GM19452 (cell line): ENCODE results near the gene NAA30.
"Not testable (repeated sequence)": the region's sequence is repeated elsewhere in the genome, so short reads cannot be mapped to it uniquely, and the experiment has no call there.

Experiments
- ATAC-seq: cut with Tn5 transposase; IDR thresholded peaks from one replicate; pipeline ENCODE4 v1.9.1; 2021; ENCODE audit not compliant: unreplicated experiment

NAA30 gene

GRCh38 chr14:57390037-57390805 is at the start of gene NAA30:
Gene NAA30 (plus strand): TSS chr14:57390586. CDS start chr14:57390958, 372 bp downstream.
- ATAC-seq: peak; percentile 73

GRCh38 chr14:57343545-57344297 is 46.7 kb upstream of the NAA30 start:
- not testable (repeated sequence) for ATAC-seq

DNA sequence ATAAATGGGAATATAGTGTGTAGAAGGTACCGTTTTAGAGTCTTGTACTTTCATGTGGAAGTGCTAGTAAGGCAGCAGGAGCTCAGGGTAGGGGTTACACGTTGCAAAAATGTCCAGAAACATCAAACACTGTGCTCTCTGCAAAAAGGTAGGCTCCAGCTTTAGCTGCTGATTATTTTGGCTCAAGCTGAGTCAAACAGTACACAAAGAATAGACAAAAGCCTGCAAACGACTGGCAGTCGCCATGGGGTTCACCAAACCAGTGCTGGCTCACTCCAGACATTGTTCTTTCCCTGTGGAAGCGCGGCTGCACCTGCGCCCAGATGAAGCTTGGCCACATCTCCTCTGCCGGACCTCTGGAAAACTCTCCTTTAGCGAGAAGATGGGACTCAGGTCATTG is 45.3 kb upstream of the NAA30 start:
- no peak for ATAC-seq

GRCh38 chr14:57346741-57347140 is 43.6 kb upstream of the NAA30 start:
- no peak for ATAC-seq

DNA sequence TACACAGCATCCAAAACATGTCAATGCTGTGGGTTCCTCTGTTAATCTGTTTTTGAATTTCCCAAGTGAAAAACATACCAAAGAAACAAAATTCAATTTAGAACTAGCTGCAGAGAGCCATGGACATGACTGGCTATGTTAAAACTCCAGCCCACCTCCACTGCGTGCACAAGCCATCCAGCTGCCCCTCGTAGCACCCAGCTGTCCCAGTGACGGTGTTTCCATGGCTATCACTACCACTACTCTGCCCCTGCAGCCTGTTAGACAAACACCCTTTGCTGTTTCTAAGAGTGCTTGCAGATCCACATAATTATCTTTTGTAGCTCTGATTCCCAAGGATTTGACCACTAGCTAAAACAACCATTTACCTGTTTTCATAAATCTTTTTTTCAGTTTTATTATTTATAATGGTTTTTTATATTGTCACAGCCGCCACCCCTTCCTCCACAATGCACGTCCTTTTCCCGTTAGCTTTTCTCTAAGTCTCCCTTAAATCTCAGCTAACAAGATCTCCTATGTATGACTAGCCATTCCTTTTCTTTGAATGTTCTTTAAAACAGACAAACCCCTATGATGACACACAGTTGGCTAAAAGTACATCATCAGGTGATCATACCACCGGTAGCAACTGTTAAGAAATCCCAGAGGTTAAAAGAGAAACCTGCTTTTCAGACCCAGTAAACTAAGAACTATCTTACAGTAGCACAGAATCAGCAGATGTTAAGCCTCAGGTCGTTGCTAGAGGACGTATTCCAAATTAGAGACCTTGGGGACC is 37.8 kb upstream of the NAA30 start:
- no peak for ATAC-seq

- no peak for ATAC-seq
Observed at GRCh38 chr14:57355081-57355800, 35.1 kb upstream of the NAA30 start.

DNA sequence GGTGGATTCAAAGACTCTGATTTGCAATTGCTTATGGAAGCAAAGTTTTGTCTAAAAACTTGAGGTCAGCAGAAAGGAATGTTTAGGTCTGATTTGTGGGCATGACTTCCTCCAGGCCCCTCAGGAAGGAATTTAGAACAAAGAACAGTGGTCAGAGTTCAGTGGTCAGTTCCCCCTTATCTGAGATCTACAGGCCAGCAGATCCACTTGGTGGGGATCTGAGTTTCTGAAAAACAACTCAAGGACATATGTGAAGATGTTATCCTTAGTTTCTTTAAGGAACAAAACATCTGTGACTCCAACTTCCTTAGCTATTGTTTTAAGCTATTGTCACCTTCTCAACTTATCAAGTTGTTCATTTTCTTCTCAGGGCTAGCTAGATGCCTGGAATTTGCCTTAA is 28.0 kb upstream of the NAA30 start:
- ATAC-seq: no peak

GRCh38 chr14:57364659-57365450 is 25.5 kb upstream of the NAA30 start:
- no peak for ATAC-seq

DNA sequence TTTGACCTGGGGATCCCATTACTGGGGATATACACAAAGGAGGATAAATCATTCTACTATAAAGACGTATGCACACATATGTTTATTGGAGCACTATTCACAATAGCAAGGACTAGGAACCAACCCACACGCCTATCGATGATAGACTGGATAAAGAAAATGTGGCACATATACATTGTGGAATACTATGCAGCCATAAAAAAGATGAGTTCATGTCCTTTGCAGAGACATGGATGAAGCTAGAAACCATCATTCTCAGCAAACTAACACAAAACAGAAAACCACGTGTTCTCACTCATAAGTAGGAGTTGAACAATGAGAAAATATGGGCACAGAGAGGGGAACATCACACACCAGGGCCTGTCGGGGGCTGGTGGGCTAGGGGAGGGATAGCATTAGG is 20.2 kb upstream of the NAA30 start:
- not testable (repeated sequence) for ATAC-seq

- no peak for ATAC-seq
Observed at GRCh38 chr14:57371013-57371412, 19.4 kb upstream of the NAA30 start.

DNA sequence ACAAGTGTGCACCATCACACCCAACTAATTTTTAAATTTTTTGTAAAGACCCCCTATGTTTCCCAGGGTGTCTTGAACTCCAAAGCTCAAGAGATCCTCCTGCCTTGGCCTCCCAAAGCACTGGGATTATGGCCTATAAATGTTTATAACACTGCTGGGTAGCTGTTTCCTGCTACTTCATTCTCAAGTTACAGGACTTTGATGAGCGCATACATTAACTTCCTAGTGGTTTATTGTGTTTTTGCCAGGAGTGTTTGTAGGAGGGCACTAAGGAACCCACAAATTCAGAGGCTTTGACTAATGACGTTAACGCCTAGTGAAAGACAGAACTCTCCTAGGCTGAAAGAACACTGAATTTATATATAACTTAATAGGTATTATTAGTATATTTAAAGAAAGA is 15.2 kb upstream of the NAA30 start:
- no peak for ATAC-seq

DNA sequence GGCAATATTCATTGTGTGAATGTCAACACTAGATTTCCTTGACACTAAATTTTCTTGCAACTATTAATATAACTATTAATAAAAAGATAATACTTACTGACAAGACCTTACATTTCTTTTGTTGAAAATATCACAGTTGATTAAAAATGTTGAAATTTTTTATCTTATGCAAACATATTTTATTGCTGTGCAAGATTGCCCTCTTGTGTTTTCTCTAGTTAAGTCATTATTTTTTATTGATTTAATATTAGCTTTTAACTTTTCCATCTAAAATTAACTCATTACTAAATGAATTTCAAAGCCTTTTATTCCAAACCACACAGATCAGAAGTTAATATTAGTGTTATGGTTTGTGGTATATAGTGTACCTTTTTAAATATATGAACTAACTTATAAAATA is 11.7 kb upstream of the NAA30 start:
- ATAC-seq: no peak

DNA sequence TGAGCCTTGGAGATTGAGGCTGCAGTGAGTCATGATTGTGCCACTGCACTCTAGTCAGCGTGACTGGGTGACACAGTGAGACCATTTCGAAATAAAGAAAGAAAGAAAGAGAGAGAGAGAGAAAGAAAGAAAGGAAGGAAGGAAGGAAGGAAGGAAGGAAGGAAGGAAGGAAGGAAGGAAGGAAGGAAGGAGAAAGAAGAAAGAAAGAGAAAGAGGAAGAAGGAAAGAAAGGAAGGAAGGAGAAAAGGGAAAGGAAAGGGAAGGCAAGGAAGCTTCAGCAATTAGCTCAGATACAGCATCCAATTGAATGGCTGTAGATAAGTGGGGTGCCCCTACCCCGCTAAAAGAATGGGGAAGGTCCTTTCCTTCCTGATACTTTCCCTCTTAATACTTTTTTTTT is 9.5 kb upstream of the NAA30 start:
- ATAC-seq: no peak

DNA sequence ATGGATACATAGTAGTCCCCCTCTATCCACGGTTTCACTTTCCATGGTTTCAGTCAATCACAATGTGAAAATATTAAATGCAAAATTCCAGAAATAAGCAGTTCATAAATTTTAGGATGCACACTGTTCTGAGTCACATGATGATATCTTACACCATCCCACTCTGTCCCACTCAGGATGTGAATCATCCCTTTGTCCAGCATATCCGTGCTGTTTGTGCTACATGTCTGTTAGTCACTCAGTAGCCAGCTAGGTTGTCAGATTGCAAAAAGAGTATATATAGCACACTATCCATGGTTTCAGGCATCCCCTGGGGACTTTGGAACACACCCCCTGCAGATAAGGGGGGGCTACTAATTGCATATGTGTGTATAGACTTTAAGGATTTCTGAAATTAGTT is 8.1 kb upstream of the NAA30 start:
- ATAC-seq: no peak

- no peak for ATAC-seq
Observed at GRCh38 chr14:57383125-57383745, 7.2 kb upstream of the NAA30 start.

DNA sequence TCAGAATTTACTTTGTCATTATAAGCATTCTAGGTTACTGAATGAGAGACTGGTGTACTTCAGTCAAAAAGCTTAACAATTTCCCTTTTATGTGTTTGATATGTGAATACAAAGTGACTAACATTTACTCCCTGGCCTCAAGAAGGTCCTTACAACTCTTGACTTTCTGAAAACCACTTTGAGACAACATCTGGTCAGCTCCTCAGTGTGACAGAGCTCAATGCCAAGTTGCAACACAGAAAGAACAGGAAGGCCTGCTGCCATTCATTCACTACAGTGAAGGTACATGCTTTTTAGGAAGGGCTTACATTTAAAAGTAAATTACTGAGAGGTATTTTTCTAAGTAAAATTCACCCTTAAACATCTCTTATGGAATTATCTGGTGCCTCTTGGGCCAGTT is 2.3 kb upstream of the NAA30 start:
- no peak for ATAC-seq

DNA sequence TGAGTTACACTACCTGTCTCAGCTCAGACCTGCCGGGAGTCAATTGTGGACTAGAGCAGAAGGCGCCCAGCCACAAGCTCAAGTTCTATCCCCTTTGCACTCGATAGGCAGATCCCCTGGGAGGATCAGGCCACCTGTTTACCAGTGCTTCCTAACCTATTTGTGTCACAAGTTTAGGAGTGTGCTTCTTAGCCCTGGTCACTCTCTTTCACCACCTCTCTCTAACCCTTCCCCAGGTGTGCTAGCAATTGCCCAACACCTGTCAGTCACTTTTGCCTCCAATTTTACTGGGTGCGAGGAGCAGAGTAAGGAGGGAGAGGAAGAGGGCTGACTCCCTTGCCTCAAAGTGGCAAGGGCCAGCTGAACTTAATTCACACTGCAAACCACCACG is 745 bp upstream of the NAA30 start:
- peak; percentile 11 for ATAC-seq

DNA sequence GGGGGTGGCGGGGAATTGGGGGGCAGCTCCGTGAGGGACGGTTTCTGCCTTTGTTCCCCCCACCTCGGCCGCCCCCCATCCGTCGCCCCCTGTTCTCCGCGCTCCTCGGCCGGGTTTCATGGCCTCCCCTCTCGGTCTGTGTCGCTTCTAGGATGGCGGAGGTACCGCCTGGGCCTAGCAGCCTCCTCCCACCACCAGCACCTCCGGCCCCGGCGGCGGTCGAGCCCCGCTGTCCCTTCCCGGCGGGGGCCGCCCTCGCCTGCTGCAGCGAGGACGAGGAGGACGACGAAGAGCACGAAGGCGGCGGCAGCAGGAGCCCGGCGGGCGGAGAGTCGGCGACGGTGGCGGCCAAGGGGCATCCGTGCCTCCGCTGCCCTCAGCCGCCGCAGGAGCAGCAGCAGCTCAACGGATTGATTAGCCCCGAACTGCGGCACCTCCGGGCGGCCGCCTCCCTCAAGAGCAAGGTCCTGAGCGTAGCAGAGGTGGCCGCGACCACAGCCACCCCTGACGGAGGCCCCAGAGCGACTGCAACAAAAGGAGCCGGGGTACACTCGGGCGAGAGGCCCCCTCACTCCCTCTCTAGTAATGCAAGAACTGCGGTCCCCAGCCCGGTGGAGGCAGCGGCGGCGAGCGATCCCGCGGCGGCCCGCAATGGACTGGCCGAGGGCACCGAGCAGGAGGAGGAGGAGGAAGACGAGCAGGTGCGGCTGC is 575 bp downstream of the NAA30 start:
- ATAC-seq: peak; percentile 44

DNA sequence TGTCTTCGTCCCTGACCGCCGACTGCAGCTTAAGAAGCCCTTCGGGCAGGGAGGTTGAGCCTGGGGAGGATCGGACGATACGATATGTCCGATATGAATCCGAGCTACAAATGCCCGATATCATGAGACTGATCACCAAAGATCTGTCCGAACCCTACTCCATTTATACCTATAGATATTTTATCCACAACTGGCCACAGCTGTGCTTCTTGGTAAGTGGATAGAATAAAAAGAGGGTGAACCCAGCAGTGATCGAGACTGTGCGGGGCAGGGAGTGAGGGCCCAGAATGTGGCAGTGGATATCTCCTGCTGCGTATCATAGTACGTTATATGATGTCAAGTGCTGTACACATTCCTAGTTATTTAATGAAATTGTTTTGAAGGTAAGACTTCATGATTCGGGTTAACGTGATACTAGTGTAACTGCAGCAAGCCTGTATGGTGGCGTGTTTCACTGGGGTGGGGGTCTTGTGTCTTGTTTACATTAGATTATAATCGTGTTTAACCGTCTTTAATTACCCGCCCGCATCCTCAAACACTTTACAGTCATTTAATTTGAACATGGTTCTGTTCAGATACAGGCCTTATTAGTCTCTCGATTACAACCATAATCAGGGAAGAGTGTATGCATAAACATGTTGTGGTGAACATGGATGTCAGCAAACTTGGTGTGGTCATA is 1.3 kb downstream of the NAA30 start:
- no peak for ATAC-seq
